HEK293 (cell line): Measurements from ENCODE around the gene MUC15.

Experiments used
- CTCF ChIA-PET: fragments of 350-600 bp; formaldehyde crosslinking; extraction: SDS; loops from one replicate; lab custom pipeline; 2021; ENCODE audit warnings: antibody characterized with exemption; lab: Yijun Ruan, JAX
- POLR2A ChIA-PET: fragments of 300-600 bp; formaldehyde crosslinking; extraction: SDS; loops from one replicate; lab custom pipeline; 2020; ENCODE audit warnings: antibody characterized with exemption, inconsistent platforms; lab: Yijun Ruan, JAX
- H3K27ac ChIP-seq: fragments of 200-500 bp; sonication (Bioruptor generic); 2 replicates; pipeline ENCODE4 v1.5.1; 2014; ENCODE audit warnings: low read depth, low read length, control low read depth, inconsistent platforms; ENCODE audit errors: extremely low read depth
- H3K36me3 ChIP-seq, 2 experiments: fragments of 200-500 bp in 1 of 2; sonication (Bioruptor generic) in 1 of 2; 1 replicate in 1 of 2; 2 replicates in 1 of 2; pipeline ENCODE4 v1.5.1; 2014 to 2017; ENCODE audit warnings: inconsistent platforms in 2 of 2, low read length in 2 of 2; ENCODE audit not compliant: control insufficient read depth in 2 of 2, insufficient read depth in 1 of 2
- H3K4me1 ChIP-seq: fragments of 200-500 bp; sonication (Bioruptor generic); 2 replicates; pipeline ENCODE4 v1.5.1; 2014; ENCODE audit warnings: mild to moderate bottlenecking, low read length, inconsistent platforms; ENCODE audit not compliant: control insufficient read depth, insufficient read depth
- H3K4me3 ChIP-seq: 2 replicates; pipeline ENCODE4 v1.5.1; 2011; ENCODE audit warnings: low read depth, mild to moderate bottlenecking, control low read depth, low read length, moderate library complexity
- H3K9me3 ChIP-seq: fragments of 200-500 bp; sonication (Bioruptor generic); 2 replicates; pipeline ENCODE4 v1.5.1; 2014; ENCODE audit warnings: low read depth, low read length, inconsistent platforms; ENCODE audit not compliant: control insufficient read depth, insufficient read depth
- FEZF1 ChIP-seq: fragments of 450-650 bp; formaldehyde crosslinking; IDR thresholded peaks from 2 replicates; pipeline ENCODE4 v1.5.1; 2016; ENCODE audit warnings: missing biosample characterization, missing genetic modification characterization
- IKZF3 ChIP-seq: fragments of 450-650 bp; IDR thresholded peaks from 2 replicates; pipeline ENCODE4 v1.5.0; 2018; ENCODE audit warnings: missing biosample characterization, mild to moderate bottlenecking, missing genetic modification characterization, moderate library complexity
- KLF16 ChIP-seq: fragments of 450-650 bp; formaldehyde crosslinking; IDR thresholded peaks from 2 replicates; pipeline ENCODE4 v1.5.1; 2017; ENCODE audit warnings: missing biosample characterization, missing genetic modification characterization
- KLF8 ChIP-seq: fragments of 450-650 bp; formaldehyde crosslinking; IDR thresholded peaks from 2 replicates; pipeline ENCODE4 v1.5.1; 2016; ENCODE audit warnings: missing biosample characterization, missing genetic modification characterization
- KLF9 ChIP-seq: fragments of 450-650 bp; formaldehyde crosslinking; IDR thresholded peaks from 2 replicates; pipeline ENCODE4 v1.5.1; 2016; ENCODE audit warnings: missing biosample characterization, missing genetic modification characterization, low read depth
- MEIS1 ChIP-seq: sonication (generic); formaldehyde crosslinking; IDR thresholded peaks from 2 replicates; pipeline ENCODE4 v1.8.1; 2022; ENCODE audit warnings: missing genetic modification reagents, mild to moderate bottlenecking, borderline replicate concordance
- OVOL3 ChIP-seq: fragments of 450-650 bp; formaldehyde crosslinking; IDR thresholded peaks from 2 replicates; pipeline ENCODE4 v1.5.1; 2016; ENCODE audit warnings: missing biosample characterization, missing genetic modification characterization
- REPIN1 ChIP-seq: fragments of 450-650 bp; formaldehyde crosslinking; IDR thresholded peaks from 2 replicates; pipeline ENCODE4 v1.5.1; 2017; ENCODE audit warnings: missing biosample characterization, missing genetic modification characterization, low read depth
- SALL2 ChIP-seq: fragments of 450-650 bp; formaldehyde crosslinking; IDR thresholded peaks from 2 replicates; pipeline ENCODE4 v1.5.0; 2017; ENCODE audit warnings: missing biosample characterization, mild to moderate bottlenecking, missing genetic modification characterization, borderline replicate concordance
- SCRT2 ChIP-seq: fragments of 450-650 bp; formaldehyde crosslinking; IDR thresholded peaks from 2 replicates; pipeline ENCODE4 v1.5.1; 2016; ENCODE audit warnings: missing biosample characterization, missing genetic modification characterization
- SP7 ChIP-seq: fragments of 450-650 bp; formaldehyde crosslinking; IDR thresholded peaks from 2 replicates; pipeline ENCODE4 v1.5.1; 2016; ENCODE audit warnings: missing biosample characterization, missing genetic modification characterization
- YY1 ChIP-seq: fragments of 450-650 bp; formaldehyde crosslinking; IDR thresholded peaks from 2 replicates; pipeline ENCODE4 v1.5.1; 2018; ENCODE audit warnings: missing biosample characterization, missing genetic modification characterization
- ZBTB17 ChIP-seq: fragments of 450-650 bp; formaldehyde crosslinking; IDR thresholded peaks from 2 replicates; pipeline ENCODE4 v1.5.1; 2016; ENCODE audit warnings: missing biosample characterization, missing genetic modification characterization
- ZIC2 ChIP-seq: fragments of 450-650 bp; formaldehyde crosslinking; IDR thresholded peaks from 2 replicates; pipeline ENCODE4 v1.5.1; 2016; ENCODE audit warnings: missing biosample characterization, missing genetic modification characterization
- ZNF132 ChIP-seq: fragments of 450-650 bp; formaldehyde crosslinking; IDR thresholded peaks from 2 replicates; pipeline ENCODE4 v1.5.1; 2017; ENCODE audit warnings: missing biosample characterization, missing genetic modification characterization, borderline replicate concordance
- ZNF274 ChIP-seq, 2 experiments: fragments of 200-500 bp in 1 of 2; fragments of 450-650 bp in 1 of 2; sonication (Bioruptor generic) in 1 of 2; formaldehyde crosslinking in 1 of 2; IDR thresholded peaks; 2 replicates each; pipeline versions ENCODE4 v1.5.1 to v1.6.1; 2014 to 2016; ENCODE audit warnings: borderline replicate concordance in 1 of 2, inconsistent platforms in 1 of 2, low read length in 1 of 2, missing biosample characterization in 1 of 2, missing genetic modification characterization in 1 of 2
- ZNF341 ChIP-seq: fragments of 450-650 bp; formaldehyde crosslinking; IDR thresholded peaks from 2 replicates; pipeline ENCODE4; 2016; ENCODE audit warnings: low read depth, missing biosample characterization, missing genetic modification characterization
- ZNF350 ChIP-seq: fragments of 450-650 bp; formaldehyde crosslinking; IDR thresholded peaks from 2 replicates; pipeline ENCODE4 v1.5.0; 2017; ENCODE audit warnings: missing biosample characterization, mild to moderate bottlenecking, missing genetic modification characterization
- ZNF37A ChIP-seq: fragments of 450-650 bp; IDR thresholded peaks from 2 replicates; pipeline ENCODE4 v1.5.1; 2018; ENCODE audit warnings: missing biosample characterization, missing genetic modification characterization
- ZNF670 ChIP-seq: fragments of 450-650 bp; formaldehyde crosslinking; IDR thresholded peaks from 2 replicates; pipeline ENCODE4 v1.5.1; 2016; ENCODE audit warnings: missing biosample characterization, missing genetic modification characterization, low read depth
- ZNF843 ChIP-seq: fragments of 450-650 bp; formaldehyde crosslinking; IDR thresholded peaks from 2 replicates; pipeline ENCODE4 v1.5.1; 2016; ENCODE audit warnings: missing biosample characterization, missing genetic modification characterization
- ZXDB ChIP-seq: fragments of 450-650 bp; formaldehyde crosslinking; IDR thresholded peaks from 2 replicates; pipeline ENCODE4 v1.5.1; 2016; ENCODE audit warnings: missing biosample characterization, missing genetic modification characterization
- TF ChIP-seq, protein P1 (sequence below): fragments of 450-650 bp; formaldehyde crosslinking; IDR thresholded peaks from 2 replicates; pipeline ENCODE4 v1.5.1; 2016; ENCODE audit warnings: missing biosample characterization, missing genetic modification characterization
- TF ChIP-seq, protein P2 (sequence below): fragments of 450-650 bp; formaldehyde crosslinking; IDR thresholded peaks from 2 replicates; pipeline ENCODE4 v1.5.1; 2017; ENCODE audit warnings: missing biosample characterization, missing genetic modification characterization
- TF ChIP-seq, protein P3 (sequence below): fragments of 450-650 bp; IDR thresholded peaks from 2 replicates; pipeline ENCODE4 v1.5.1; 2018; ENCODE audit warnings: missing biosample characterization, missing genetic modification characterization
- TF ChIP-seq, protein P4 (sequence below): fragments of 450-650 bp; formaldehyde crosslinking; IDR thresholded peaks from 2 replicates; pipeline ENCODE4 v1.5.1; 2017; ENCODE audit warnings: missing biosample characterization, missing genetic modification characterization
- TF ChIP-seq, protein P5 (sequence below): fragments of 450-650 bp; formaldehyde crosslinking; IDR thresholded peaks from 2 replicates; pipeline ENCODE4 v1.5.1; 2016; ENCODE audit warnings: missing biosample characterization, missing genetic modification characterization, borderline replicate concordance

MUC15 gene

DNA sequence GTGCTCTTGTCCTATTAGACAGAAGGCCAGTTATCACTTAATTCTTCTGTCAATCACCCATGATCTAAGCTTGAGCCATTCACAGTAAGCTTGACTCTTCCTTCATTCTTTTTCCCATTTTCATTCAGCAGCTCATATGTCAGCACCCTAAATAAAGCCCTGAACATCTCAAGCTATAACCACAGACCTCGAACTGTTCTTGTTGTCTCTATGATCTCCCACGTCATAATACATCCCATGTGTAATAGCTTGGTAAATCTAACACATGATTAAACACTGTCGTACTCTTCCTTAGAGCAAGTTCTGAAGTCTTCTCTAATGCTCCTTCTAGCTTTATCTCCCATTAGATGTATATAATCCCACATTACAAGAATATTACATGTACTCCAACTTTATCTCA lies 14.4 kb downstream of the MUC15 start:
- TF ChIP-seq ZBTB17 (no peak), FEZF1 (tag by site-specific recombination) (no peak), ZNF670 (tag by site-specific recombination) (no peak), ZNF274 (IDR thresholded peaks at IDR 0.05; ENCODE audit: low read length) (no peak), ZNF274 (tag by site-specific recombination; IDR thresholded peaks at IDR 0.05; ENCODE audit: borderline replicate concordance) (no peak), YY1 (tag by site-specific recombination) (no peak), MEIS1 (CRISPR knock-in tag) (no peak), ZNF350 (tag by site-specific recombination) (no peak), ZIC2 (tag by site-specific recombination) (no peak), SALL2 (no peak), ZNF132 (no peak), SP7 (tag by site-specific recombination) (no peak), KLF9 (tag by site-specific recombination) (no peak), KLF8 (tag by site-specific recombination) (no peak), SCRT2 (tag by site-specific recombination) (no peak), KLF16 (no peak)
- TF ChIP-seq, protein P1, sequence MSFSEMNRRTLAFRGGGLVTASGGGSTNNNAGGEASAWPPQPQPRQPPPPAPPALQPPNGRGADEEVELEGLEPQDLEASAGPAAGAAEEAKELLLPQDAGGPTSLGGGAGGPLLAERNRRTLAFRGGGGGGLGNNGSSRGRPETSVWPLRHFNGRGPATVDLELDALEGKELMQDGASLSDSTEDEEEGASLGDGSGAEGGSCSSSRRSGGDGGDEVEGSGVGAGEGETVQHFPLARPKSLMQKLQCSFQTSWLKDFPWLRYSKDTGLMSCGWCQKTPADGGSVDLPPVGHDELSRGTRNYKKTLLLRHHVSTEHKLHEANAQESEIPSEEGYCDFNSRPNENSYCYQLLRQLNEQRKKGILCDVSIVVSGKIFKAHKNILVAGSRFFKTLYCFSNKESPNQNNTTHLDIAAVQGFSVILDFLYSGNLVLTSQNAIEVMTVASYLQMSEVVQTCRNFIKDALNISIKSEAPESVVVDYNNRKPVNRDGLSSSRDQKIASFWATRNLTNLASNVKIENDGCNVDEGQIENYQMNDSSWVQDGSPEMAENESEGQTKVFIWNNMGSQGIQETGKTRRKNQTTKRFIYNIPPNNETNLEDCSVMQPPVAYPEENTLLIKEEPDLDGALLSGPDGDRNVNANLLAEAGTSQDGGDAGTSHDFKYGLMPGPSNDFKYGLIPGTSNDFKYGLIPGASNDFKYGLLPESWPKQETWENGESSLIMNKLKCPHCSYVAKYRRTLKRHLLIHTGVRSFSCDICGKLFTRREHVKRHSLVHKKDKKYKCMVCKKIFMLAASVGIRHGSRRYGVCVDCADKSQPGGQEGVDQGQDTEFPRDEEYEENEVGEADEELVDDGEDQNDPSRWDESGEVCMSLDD (tag by site-specific recombination): no peak
- TF ChIP-seq, protein P2, sequence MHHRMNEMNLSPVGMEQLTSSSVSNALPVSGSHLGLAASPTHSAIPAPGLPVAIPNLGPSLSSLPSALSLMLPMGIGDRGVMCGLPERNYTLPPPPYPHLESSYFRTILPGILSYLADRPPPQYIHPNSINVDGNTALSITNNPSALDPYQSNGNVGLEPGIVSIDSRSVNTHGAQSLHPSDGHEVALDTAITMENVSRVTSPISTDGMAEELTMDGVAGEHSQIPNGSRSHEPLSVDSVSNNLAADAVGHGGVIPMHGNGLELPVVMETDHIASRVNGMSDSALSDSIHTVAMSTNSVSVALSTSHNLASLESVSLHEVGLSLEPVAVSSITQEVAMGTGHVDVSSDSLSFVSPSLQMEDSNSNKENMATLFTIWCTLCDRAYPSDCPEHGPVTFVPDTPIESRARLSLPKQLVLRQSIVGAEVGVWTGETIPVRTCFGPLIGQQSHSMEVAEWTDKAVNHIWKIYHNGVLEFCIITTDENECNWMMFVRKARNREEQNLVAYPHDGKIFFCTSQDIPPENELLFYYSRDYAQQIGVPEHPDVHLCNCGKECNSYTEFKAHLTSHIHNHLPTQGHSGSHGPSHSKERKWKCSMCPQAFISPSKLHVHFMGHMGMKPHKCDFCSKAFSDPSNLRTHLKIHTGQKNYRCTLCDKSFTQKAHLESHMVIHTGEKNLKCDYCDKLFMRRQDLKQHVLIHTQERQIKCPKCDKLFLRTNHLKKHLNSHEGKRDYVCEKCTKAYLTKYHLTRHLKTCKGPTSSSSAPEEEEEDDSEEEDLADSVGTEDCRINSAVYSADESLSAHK (tag by site-specific recombination): no peak
- TF ChIP-seq, protein P3, sequence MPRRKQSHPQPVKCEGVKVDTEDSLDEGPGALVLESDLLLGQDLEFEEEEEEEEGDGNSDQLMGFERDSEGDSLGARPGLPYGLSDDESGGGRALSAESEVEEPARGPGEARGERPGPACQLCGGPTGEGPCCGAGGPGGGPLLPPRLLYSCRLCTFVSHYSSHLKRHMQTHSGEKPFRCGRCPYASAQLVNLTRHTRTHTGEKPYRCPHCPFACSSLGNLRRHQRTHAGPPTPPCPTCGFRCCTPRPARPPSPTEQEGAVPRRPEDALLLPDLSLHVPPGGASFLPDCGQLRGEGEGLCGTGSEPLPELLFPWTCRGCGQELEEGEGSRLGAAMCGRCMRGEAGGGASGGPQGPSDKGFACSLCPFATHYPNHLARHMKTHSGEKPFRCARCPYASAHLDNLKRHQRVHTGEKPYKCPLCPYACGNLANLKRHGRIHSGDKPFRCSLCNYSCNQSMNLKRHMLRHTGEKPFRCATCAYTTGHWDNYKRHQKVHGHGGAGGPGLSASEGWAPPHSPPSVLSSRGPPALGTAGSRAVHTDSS (tag by site-specific recombination): no peak
- TF ChIP-seq, all 188 proteins: peak for 0
- Histone ChIP-seq H3K4me1 (no peaks in the 10 kb centered on the region), H3K9me3 (no peaks in the 10 kb centered on the region), H3K36me3 (no peaks in the 10 kb centered on the region), H3K27ac (no peak overlapping the region), H3K4me3 (no peak overlapping the region)
- ChIA-PET CTCF (interaction anchor here (0.6 to 0.9 kb wide), 2 partner anchors 10 to 91 kb away, joined by 3 read pairs; no protein-coding TSS in a partner anchor), POLR2A (no interaction called here)

DNA sequence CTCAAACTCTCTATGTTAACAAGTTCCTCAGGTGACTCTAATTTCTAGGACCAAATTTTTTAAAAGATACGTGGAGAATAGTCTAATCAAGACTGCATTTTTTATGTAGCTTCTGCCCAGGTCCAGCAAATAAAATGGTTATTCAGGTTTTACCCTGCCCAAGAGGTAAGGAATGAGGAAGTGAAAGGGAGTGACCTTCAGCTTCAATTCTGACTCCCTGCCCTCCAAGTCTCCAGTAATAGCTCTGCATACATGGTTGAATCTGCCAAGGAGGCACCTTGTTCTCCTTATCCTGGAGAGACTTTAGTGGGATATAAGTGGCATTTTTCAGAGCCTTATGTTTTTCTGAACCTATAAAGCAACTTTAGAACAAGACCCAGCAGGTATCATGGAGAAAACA lies 15.5 kb downstream of the MUC15 start:
- TF ChIP-seq, protein P4, sequence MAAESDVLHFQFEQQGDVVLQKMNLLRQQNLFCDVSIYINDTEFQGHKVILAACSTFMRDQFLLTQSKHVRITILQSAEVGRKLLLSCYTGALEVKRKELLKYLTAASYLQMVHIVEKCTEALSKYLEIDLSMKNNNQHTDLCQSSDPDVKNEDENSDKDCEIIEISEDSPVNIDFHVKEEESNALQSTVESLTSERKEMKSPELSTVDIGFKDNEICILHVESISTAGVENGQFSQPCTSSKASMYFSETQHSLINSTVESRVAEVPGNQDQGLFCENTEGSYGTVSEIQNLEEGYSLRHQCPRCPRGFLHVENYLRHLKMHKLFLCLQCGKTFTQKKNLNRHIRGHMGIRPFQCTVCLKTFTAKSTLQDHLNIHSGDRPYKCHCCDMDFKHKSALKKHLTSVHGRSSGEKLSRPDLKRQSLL (tag by site-specific recombination): no peak
- TF ChIP-seq ZXDB (tag by site-specific recombination) (no peak), OVOL3 (tag by site-specific recombination) (no peak), ZNF341 (tag by site-specific recombination) (no peak), IKZF3 (tag by site-specific recombination) (no peak), ZNF843 (no peak), REPIN1 (tag by site-specific recombination) (no peak), ZNF37A (tag by site-specific recombination) (no peak)
- TF ChIP-seq, protein P5, sequence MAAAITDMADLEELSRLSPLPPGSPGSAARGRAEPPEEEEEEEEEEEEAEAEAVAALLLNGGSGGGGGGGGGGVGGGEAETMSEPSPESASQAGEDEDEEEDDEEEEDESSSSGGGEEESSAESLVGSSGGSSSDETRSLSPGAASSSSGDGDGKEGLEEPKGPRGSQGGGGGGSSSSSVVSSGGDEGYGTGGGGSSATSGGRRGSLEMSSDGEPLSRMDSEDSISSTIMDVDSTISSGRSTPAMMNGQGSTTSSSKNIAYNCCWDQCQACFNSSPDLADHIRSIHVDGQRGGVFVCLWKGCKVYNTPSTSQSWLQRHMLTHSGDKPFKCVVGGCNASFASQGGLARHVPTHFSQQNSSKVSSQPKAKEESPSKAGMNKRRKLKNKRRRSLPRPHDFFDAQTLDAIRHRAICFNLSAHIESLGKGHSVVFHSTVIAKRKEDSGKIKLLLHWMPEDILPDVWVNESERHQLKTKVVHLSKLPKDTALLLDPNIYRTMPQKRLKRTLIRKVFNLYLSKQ (tag by site-specific recombination): no peak
- ChIA-PET POLR2A (no interaction called here), CTCF (interaction anchor here (0.6 to 1.1 kb wide), 3 partner anchors 9 to 92 kb away, joined by 3 to 4 read pairs (median 3); no protein-coding TSS in a partner anchor)
- Histone ChIP-seq H3K4me3 (no peak overlapping the region), H3K9me3 (no peaks in the 10 kb centered on the region), H3K27ac (no peak overlapping the region), H3K36me3 (no peaks in the 10 kb centered on the region), H3K4me1 (no peaks in the 10 kb centered on the region)
